Activated T-helper 2 cell treated with anti-CD3 and anti-CD28 coated beads, Interferon-gamma antibody, Interleukin-2, Interleukin-4, amounts not matched to agents 10 μg/mL and 5 μg/mL and 100 μg/mL, durations not matched to agents 14 hours and 24 hours and 36 hours (primary cell): ENCODE results near the gene MAP2K4. TPM values are rescaled to one million over a fixed set of nuclear protein-coding genes. Genes with fewer than 3 reads are reported as not detected.

Source experiments
- DNase-seq: peaks from one replicate; pipeline ENCODE4 v3.0.0; 2021; ENCODE audit warnings: low spot score
- H3K27ac Mint-ChIP-seq: one replicate; pipeline ENCODE4 v1.8.0; 2021; ENCODE audit warnings: mixed read lengths
- H3K27me3 Mint-ChIP-seq: one replicate; pipeline ENCODE4 v1.8.0; 2021; ENCODE audit warnings: low read depth, mixed read lengths
- H3K36me3 Mint-ChIP-seq: one replicate; pipeline ENCODE4 v1.8.0; 2021; ENCODE audit warnings: low read depth, mixed read lengths
- H3K4me1 Mint-ChIP-seq: one replicate; pipeline ENCODE4 v1.8.0; 2021; ENCODE audit warnings: low read depth, mixed read lengths
- H3K4me3 Mint-ChIP-seq: one replicate; pipeline ENCODE4 v1.8.0; 2021; ENCODE audit warnings: low read depth, mild to moderate bottlenecking, moderate library complexity, mixed read lengths
- H3K9me3 Mint-ChIP-seq: one replicate; pipeline ENCODE4 v1.8.0; 2021; ENCODE audit warnings: mixed read lengths
- intact Hi-C: fragments of 100-400 bp; cut with micrococcal nuclease; formaldehyde crosslinking; loops from one replicate; pipeline ENCODE4 v1.15.1; 2023
- total RNA-seq: library from RNA; stranded (reverse); gene quantifications from 2 replicates; pipeline ENCODE4 v1.2.3, GENCODE V29; 2022

The MAP2K4 gene
- total RNA-seq, 1 donor from 2014 or later: 32.6 TPM

GRCh38 chr17:12046786-12047185 lies 26.1 kb downstream of the MAP2K4 start:
- Mint-ChIP-seq H3K4me3 (no peak overlapping the region), H3K27me3 (no peaks in the 10 kb centered on the region), H3K36me3 (peaks cover 3% of the 10 kb centered on the region), H3K9me3 (no peaks in the 10 kb centered on the region), H3K4me1 (peaks cover 16% of the 10 kb centered on the region), H3K27ac (no peak overlapping the region)
- no peak for DNase-seq
- intact Hi-C loops: no loop called here

- no peak for DNase-seq
- Mint-ChIP-seq H3K4me3 (no peak overlapping the region), H3K9me3 (no peaks in the 10 kb centered on the region), H3K27ac (no peak overlapping the region), H3K27me3 (no peaks in the 10 kb centered on the region), H3K4me1 (peaks cover 17% of the 10 kb centered on the region), H3K36me3 (no peaks in the 10 kb centered on the region)
- intact Hi-C loops: no loop called here
Observed at GRCh38 chr17:12047681-12048376, 27.2 kb downstream of the MAP2K4 start.

GRCh38 chr17:12048843-12049473 lies 28.3 kb downstream of the MAP2K4 start:
- intact Hi-C loops: no loop called here
- Mint-ChIP-seq H3K4me1 (peaks cover 25% of the 10 kb centered on the region), H3K4me3 (no peak overlapping the region), H3K27me3 (no peaks in the 10 kb centered on the region), H3K27ac (no peak overlapping the region), H3K36me3 (no peaks in the 10 kb centered on the region), H3K9me3 (no peaks in the 10 kb centered on the region)
- DNase-seq: no peak

- Mint-ChIP-seq H3K4me3 (no peak overlapping the region), H3K27ac (no peak overlapping the region), H3K36me3 (no peaks in the 10 kb centered on the region)
Observed at GRCh38 chr17:12050646-12051225, 30.1 kb downstream of the MAP2K4 start.

GRCh38 chr17:12053552-12053951 lies 32.9 kb downstream of the MAP2K4 start:
- H3K4me3 Mint-ChIP-seq: peak overlapping the region; percentile 48
- peaks cover 54% of the 10 kb centered on the region for H3K4me1 Mint-ChIP-seq
- no peaks in the 10 kb centered on the region for H3K27me3 Mint-ChIP-seq
- peaks cover 9% of the 10 kb centered on the region for H3K36me3 Mint-ChIP-seq
- no peak for DNase-seq
- H3K9me3 Mint-ChIP-seq: no peaks in the 10 kb centered on the region
- peak overlapping the region; percentile 57 for H3K27ac Mint-ChIP-seq
- intact Hi-C loops: no loop called here

More at GRCh38 chr17:12050646-12051225, 30.1 kb downstream of the MAP2K4 start:
- Mint-ChIP-seq H3K27me3 (no peaks in the 10 kb centered on the region), H3K9me3 (no peaks in the 10 kb centered on the region), H3K4me1 (peaks cover 40% of the 10 kb centered on the region)
- no peak for DNase-seq
- intact Hi-C loops: no loop called here

DNA sequence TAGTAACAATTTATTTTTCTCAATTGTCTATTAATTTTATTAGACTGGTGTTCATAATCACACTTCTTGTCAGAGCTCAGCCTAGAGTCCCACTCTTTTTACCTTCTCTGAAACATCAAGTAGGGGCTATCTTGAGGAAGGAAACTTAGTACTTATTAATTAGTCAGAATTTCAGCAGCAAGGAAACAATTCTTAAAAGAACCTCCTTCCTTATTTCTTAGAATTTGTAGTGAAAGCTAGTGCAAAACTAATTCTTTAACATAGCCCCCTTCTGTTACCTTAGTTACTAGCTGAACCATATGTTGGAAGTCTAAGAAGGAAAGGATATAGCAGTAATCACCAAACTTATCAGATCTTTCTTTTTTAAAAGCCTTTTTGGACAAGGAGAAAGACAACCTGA lies 35.2 kb downstream of the MAP2K4 start:
- Mint-ChIP-seq H3K36me3 (peaks cover 13% of the 10 kb centered on the region), H3K9me3 (no peaks in the 10 kb centered on the region), H3K27ac (peak overlapping the region; percentile 28), H3K4me1 (peaks cover 41% of the 10 kb centered on the region), H3K27me3 (no peaks in the 10 kb centered on the region), H3K4me3 (no peak overlapping the region)
- intact Hi-C loops: no loop called here
- DNase-seq: no peak

DNA sequence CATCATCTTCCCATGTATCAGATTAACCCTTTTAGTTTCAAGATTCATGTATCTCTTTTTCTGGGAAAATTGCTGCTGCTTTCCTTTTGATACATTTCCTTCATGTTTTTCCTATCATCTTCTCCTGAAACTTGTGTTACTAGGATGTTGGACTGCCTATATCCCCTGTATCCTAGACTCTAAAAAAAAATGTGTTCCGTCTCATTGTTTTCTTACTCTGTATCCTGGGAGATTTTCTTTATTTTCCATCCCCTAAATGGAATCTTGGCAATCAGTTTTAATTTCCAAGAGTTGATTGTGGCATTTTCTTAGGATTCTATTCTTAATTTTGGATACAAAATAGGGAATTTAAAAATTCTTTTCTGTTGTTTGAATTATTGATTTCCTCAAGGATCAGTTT lies 36.8 kb downstream of the MAP2K4 start:
- Mint-ChIP-seq H3K4me3 (no peak overlapping the region), H3K27ac (no peak overlapping the region), H3K9me3 (no peaks in the 10 kb centered on the region), H3K27me3 (no peaks in the 10 kb centered on the region), H3K36me3 (peaks cover 13% of the 10 kb centered on the region), H3K4me1 (peaks cover 41% of the 10 kb centered on the region)
- DNase-seq: no peak
- intact Hi-C loops: no loop called here

- DNase-seq: no peak
- Mint-ChIP-seq H3K4me1 (peaks cover 34% of the 10 kb centered on the region), H3K4me3 (no peak overlapping the region), H3K36me3 (peaks cover 20% of the 10 kb centered on the region), H3K9me3 (no peaks in the 10 kb centered on the region), H3K27ac (no peak overlapping the region), H3K27me3 (no peaks in the 10 kb centered on the region)
- intact Hi-C loops: no loop called here
Observed at GRCh38 chr17:12058535-12058934, 37.9 kb downstream of the MAP2K4 start.

DNA sequence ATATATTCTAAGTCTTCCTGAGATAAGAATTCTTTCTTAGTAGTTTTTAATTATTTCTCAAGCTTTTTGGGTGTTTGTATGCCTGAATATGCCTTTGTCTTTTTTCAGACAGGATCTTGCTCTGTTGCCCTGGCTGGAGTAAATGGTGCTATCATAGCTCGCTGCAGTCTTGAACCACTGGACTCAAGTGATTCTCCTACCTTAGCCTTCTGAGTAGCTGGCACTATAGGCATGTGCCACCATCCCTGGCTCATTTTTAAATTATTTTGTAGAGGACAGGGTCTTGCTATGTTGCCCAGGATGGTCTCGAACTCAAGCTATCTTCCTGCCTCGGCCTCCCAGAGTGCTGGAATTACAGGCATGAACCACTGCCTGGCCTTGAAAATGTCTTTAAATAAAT lies 41.6 kb downstream of the MAP2K4 start:
- Mint-ChIP-seq H3K4me3 (no peak overlapping the region), H3K4me1 (peaks cover 5% of the 10 kb centered on the region), H3K27me3 (no peaks in the 10 kb centered on the region), H3K27ac (no peak overlapping the region), H3K36me3 (peaks cover 29% of the 10 kb centered on the region), H3K9me3 (no peaks in the 10 kb centered on the region)
- intact Hi-C loops: no loop called here
- no peak for DNase-seq

DNA sequence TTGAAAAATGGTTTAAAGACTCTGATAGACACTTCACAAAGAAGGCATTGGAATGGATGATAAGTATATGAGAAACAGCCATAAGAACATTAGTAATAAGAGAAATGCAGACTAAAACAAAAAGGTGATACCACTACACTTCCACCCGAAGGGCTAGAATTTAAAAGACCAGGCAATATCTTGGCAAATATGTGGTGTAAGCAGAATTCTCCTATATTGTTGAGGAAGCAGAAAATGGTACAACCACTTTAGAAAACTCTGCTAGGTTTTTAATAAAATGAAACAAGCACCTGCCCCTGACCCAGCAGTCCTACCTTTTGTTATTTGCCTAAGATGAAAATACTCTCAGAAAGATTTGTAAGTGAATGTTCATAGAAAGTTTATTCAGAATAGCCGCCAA lies 43.7 kb downstream of the MAP2K4 start:
- intact Hi-C loops: no loop called here
- DNase-seq: no peak
- Mint-ChIP-seq H3K36me3 (peaks cover 20% of the 10 kb centered on the region), H3K9me3 (no peaks in the 10 kb centered on the region), H3K4me3 (no peak overlapping the region), H3K27me3 (no peaks in the 10 kb centered on the region), H3K27ac (no peak overlapping the region), H3K4me1 (no peaks in the 10 kb centered on the region)

DNA sequence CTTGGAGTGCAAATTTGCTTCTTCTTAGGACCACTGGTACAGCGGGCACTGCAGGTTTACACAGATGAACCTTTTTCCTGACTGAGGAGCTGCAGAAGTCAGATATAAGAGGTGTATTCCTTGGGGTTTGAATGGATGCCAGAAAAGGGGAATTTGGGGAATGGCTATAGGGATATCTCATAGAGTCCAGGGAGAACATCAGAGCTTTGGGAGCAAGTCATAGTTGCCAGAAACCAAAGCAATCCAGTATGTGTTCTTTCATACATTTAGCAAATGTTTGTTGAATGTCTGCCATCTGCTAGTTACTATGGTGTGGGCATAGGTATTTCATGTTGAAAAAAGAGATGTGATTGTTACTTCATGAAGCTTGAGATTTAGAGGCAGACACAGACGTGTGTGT lies 46.8 kb downstream of the MAP2K4 start:
- no peak overlapping the region for H3K27ac Mint-ChIP-seq

DNA sequence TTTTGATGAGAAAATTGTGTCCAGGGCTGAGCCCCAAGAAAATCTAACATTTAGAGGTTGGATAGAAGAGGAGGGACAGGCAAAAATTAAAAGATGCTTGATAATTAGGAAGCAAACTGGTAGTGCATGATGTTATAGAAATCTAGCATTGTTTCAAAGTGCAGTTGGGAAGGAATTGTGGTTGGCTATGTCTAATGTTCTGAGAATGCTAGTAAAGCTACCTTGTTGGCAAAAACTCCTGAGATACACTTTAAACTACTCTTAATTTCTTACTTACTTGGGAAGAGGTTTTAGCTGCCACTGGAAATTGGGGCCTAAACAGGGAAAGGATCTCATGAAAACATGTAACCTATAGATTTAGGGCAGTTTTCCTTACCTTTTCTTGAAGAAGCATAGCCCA lies 48.3 kb downstream of the MAP2K4 start:
- no peak overlapping the region for H3K27ac Mint-ChIP-seq
- no peak overlapping the region for H3K4me3 Mint-ChIP-seq
- peaks cover 17% of the 10 kb centered on the region for H3K36me3 Mint-ChIP-seq
- intact Hi-C loops: no loop called here
- H3K9me3 Mint-ChIP-seq: no peaks in the 10 kb centered on the region
- H3K27me3 Mint-ChIP-seq: no peaks in the 10 kb centered on the region
- DNase-seq: no peak
- no peaks in the 10 kb centered on the region for H3K4me1 Mint-ChIP-seq

More for the DNA sequence above, 46.8 kb downstream of the MAP2K4 start:
- Mint-ChIP-seq H3K9me3 (no peaks in the 10 kb centered on the region), H3K36me3 (peaks cover 20% of the 10 kb centered on the region), H3K27me3 (no peaks in the 10 kb centered on the region), H3K4me1 (no peaks in the 10 kb centered on the region), H3K4me3 (no peak overlapping the region)
- DNase-seq: no peak
- intact Hi-C loops: no loop called here

GRCh38 chr17:12070561-12070960 lies 49.9 kb downstream of the MAP2K4 start:
- H3K27ac Mint-ChIP-seq: no peak overlapping the region
- peaks cover 18% of the 10 kb centered on the region for H3K36me3 Mint-ChIP-seq
- H3K4me1 Mint-ChIP-seq: no peaks in the 10 kb centered on the region
- no peaks in the 10 kb centered on the region for H3K27me3 Mint-ChIP-seq
- H3K4me3 Mint-ChIP-seq: no peak overlapping the region
- no peaks in the 10 kb centered on the region for H3K9me3 Mint-ChIP-seq
- intact Hi-C loops: no loop called here
- no peak for DNase-seq
